Measurements from ENCODE around the gene BCL7B.
"Not testable (repeated sequence)": the region's sequence is repeated elsewhere in the genome, so short reads cannot be mapped to it uniquely, and the experiment has no call there.

BCL7B gene

GRCh38 chr7:73570977-73571376 lies 13.5 kb upstream of the BCL7B start:
- no peak for DNase-seq

DNA sequence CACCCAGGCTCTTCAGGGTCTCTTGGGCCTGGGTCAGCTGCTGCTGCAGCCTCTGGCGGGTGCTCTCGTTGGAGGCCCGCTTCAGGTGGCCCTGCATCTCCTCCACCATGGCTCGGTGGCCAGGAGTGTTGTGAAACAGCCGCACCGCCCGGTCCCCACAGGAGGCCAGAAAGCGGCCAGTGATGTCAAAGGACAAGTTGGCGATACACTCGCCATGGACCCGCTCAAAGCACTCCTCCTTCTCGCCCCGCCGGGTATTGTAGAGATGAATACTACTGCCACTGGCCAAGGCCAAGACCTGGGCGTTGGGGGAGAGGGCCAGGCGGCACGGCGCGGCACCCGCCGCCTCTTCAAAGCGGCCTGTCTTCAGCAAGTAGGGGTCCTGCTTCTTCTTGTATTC lies 13.0 kb upstream of the BCL7B start:
- no peak for DNase-seq

- no peak for DNase-seq
Observed at GRCh38 chr7:73569042-73569608, 11.6 kb upstream of the BCL7B start.

GRCh38 chr7:73567846-73568685 lies 10.6 kb upstream of the BCL7B start:
- no peak for DNase-seq

DNA sequence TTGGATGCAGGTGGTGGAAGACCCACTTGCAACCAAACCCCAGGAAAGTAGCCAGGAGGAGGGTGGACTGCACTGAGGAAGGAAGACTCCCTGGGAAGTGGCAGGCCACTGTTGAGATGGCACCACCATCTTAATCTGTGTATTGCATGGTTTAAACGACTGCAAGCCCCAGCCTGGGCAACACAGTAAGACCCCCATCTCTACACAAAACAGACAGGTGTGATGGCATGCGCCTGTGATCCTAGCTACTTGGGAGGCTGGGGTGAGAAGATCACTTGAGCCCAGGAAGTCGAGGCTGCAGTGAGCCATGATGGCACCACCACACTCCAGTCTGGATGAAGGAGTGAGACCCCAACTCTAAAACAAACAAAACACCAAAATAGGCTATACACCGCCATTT lies 9.7 kb upstream of the BCL7B start:
- no peak for DNase-seq

GRCh38 chr7:73566431-73566830 lies 8.9 kb upstream of the BCL7B start:
- not testable (repeated sequence) for DNase-seq

- DNase-seq: no peak
Observed at GRCh38 chr7:73565675-73566340, 8.3 kb upstream of the BCL7B start.

DNA sequence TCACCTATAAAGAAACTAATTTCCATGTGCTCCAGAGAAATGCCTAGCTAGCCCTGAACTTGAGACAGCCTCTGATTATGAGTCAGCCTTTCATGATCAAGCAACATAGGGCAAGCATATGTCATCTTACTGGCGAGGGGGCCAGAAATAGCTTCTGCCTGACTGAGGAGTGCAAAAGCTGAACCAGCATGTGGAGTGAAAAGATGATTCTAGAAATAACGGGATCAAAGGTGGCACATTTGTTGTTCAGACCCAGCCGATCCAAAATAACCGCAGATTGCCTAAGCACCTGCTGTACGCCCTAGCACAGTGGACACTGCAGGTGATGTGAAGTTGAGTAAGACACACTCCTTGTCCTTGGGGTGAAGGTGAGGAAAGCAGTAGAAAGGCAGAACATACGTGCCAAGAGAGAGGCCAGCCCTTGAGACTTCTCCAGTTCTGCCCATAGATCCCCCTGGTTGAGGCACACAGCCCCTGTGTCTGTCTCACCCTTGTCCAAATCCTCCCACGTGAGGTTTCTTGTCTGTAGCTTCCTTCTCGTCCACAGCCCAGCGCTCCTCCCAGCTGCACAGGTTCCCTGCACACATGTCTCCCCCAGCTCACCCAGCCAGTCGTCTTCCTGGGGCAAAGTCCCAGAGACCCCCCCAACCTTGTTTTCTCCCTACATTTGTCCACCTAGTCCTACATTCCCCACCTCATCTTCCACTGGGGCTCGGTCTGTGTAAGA lies 2.8 kb upstream of the BCL7B start:
- DNase-seq: no peak

- peak; percentile 77 to 81 for DNase-seq
Observed at GRCh38 chr7:73557108-73557396, 438 bp downstream of the BCL7B start.

DNA sequence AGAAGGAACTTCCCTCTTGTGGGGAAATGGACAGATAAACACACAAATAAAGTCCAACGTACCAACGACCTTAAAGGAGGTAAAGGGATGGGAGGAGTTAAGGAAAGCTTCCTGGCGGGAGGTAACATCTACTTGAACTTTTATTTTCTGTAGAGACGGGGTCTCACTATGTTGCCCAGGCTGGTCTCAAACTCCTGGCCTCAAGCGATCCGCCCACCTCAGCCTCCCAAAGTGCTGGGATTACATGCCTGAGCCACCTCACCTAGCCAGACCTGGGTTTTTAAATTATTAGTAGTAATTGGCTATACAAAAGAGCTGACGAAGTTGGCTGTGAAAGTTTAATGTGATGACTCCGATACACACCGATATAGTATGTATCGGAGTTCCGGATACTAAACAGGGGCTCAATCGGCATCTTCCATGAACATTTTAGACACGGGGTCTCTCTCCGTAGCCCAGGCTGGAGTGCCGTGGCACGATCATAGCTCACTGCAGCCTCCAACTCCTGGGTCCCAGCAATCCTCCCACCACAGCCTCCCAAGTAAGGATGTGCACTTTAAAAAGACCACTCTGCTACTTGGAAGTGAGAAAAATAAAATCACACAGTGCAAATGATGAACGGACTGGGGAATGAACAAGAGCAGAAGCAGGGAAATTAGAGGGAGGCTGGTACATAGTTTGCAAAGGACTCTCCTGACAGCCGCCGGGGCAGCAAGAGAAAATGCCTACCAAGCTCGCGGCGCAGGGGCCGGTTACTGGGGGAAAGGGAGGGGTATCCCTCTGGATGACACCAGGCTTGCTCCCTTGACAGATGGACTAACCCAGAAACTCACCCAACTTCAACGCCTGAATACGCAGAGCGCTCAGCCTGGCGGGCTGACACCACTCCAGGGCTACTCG lies 1.0 kb downstream of the BCL7B start:
- no peak for DNase-seq

- DNase-seq: no peak
Observed at GRCh38 chr7:73555411-73555982, 2.0 kb downstream of the BCL7B start.

GRCh38 chr7:73550093-73550492 lies 7.4 kb downstream of the BCL7B start:
- not testable (repeated sequence) for DNase-seq

DNA sequence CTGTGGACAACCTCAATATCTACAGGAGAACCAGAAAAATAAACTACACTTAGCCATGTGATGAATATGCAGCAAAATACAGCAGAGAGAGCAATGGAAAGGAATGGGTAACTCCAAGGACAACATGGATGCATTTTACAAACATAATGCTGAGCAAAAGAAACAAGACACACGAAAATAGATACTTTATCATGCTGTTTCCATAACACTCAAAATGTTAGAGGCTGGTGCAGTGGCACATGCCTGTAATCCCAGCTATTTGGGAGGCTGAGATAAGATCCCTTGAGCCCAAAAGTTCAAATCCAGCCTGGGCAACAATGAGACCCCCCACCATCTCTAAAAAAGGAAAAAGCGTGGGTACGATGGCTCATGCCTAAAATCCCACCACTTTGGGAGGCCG lies 8.3 kb downstream of the BCL7B start:
- DNase-seq: no peak

DNA sequence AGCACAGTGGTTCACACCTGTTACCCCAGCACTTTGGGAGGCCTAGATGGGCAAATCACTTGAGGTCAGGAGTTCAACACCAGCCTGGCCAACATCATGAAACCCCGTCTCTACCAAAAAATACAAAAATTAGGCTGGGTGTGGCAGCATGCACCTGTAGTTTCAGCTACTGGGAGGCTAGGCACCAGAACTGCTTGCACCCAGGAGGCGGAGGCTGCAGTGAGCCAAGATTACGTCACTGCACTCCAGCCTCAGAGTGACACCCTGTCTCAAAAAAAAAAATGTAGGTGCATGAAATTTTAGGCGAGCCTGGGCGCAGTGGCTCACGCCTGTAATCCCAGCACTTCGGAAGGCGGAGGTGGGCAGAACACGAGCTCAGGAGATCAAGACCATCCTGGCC lies 9.6 kb downstream of the BCL7B start:
- DNase-seq: no peak

DNA sequence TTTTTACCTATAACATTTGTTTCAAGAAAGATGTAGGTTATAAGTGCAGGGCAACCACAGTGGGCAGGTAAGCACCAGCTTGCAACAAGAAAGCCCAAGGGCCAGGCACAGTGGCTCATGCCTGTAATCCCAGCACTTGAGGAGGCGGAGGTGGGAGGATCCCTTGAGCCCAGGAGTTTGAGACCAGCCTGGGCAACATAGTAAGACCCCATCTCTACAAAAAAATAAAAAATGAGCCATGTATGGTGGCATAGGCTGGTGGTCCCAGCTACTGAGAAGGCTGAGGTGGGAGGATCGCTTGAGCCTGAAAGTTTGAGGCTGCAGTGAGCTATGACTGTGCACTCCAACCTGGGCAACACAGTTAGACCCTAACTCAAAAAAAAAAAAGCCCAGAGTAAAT lies 12.8 kb downstream of the BCL7B start:
- DNase-seq: no peak

DNA sequence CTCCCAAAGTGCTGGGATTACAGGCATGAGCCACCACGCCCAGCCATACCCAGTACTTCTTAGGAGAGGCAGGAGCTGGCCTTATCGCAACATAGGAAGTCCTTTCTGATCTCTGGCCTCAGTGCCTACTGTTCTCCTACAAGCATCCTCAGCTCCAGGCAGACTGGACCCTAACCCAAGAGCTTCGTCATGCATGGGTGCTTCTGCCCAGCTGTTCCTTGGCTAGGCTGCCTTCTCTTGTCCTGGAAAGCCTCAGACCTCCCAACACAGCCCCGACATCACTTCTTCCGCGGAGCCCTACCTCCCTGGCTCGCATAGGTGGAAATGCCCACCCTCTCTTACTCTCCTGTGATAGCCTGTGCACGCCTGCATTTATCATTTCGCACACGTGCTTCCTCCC lies 15.8 kb downstream of the BCL7B start:
- no peak for DNase-seq

- no peak for DNase-seq
Observed at GRCh38 chr7:73539709-73540108, 17.8 kb downstream of the BCL7B start.

GRCh38 chr7:73538510-73538909 lies 19.0 kb downstream of the BCL7B start:
- not testable (repeated sequence) for DNase-seq

DNA sequence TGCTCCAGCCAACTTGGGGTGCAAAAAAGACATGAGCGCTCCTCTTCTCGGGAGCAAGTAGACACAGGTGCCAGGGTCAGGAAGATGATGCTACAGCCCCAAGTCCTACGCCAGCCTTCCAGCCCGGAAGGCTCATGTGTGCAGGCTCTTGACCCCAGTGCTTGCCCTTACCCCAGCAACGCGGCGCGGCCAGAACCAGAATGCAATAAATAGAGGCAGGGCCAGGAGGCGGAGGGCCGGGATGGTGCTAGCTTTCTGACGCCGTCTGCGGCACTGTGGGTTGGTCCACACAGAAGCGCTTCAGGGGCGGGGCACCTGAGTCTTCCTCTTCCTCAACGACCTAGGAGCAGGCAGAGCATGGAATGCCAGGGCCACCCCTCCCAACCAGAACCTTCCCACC lies 20.4 kb downstream of the BCL7B start:
- DNase-seq: no peak

GRCh38 chr7:73536479-73536878 lies 21.0 kb downstream of the BCL7B start:
- no peak for DNase-seq

GRCh38 chr7:73535918-73536317 lies 21.6 kb downstream of the BCL7B start:
- DNase-seq: not testable (repeated sequence)

DNA sequence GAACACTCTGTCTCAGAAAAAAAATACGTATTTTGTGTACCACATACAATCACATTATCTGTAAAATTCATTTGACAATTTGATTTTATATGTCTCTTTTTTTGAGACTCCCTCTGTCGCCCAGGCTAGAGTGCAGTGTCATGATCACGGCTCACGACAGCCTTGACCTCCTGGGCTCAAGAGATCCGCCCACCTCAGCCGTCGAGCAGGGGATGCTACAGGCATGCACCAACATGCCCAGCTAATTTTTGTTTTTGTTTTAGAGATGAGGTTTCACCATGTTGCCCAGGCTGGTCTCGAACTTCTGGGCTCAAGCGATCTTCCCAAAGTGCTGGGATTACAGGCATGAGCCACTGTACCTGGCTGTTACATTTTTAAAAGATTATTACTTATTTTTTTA lies 23.7 kb downstream of the BCL7B start:
- no peak for DNase-seq
